ENCODE results near the gene SLC7A4.
"Not testable (repeated sequence)": the region's sequence is repeated elsewhere in the genome, so short reads cannot be mapped to it uniquely, and the experiment has no call there.

Gene SLC7A4

GRCh38 chr22:21042978-21043859, 10.9 kb upstream of the SLC7A4 start:
- DNase-seq: no peak

- no peak for DNase-seq
Measured at GRCh38 chr22:21041937-21042336, 9.6 kb upstream of the SLC7A4 start.

GRCh38 chr22:21039158-21039557, 6.8 kb upstream of the SLC7A4 start:
- not testable (repeated sequence) for DNase-seq

GRCh38 chr22:21038405-21038804, 6.0 kb upstream of the SLC7A4 start:
- no peak for DNase-seq

GRCh38 chr22:21034989-21035388, 2.6 kb upstream of the SLC7A4 start:
- DNase-seq: no peak

- DNase-seq: no peak
Measured at GRCh38 chr22:21033895-21034294, 1.5 kb upstream of the SLC7A4 start.

- no peak for DNase-seq
Measured at GRCh38 chr22:21032868-21033688, 717 bp upstream of the SLC7A4 start.

GRCh38 chr22:21031545-21032036, 770 bp downstream of the SLC7A4 start:
- DNase-seq: no peak

- DNase-seq: no peak
Measured at GRCh38 chr22:21030621-21031544, 1.5 kb downstream of the SLC7A4 start.

GRCh38 chr22:21030032-21030431, 2.3 kb downstream of the SLC7A4 start:
- no peak for DNase-seq

GRCh38 chr22:21029486-21030025, 2.8 kb downstream of the SLC7A4 start:
- DNase-seq: no peak

- no peak for DNase-seq
Measured at GRCh38 chr22:21028277-21029251, 3.8 kb downstream of the SLC7A4 start.

- peak; percentile 67 for DNase-seq
Measured at GRCh38 chr22:21026783-21027692, 5.3 kb downstream of the SLC7A4 start.

- DNase-seq: no peak
Measured at GRCh38 chr22:21025763-21026755, 6.3 kb downstream of the SLC7A4 start.

- no peak for DNase-seq
Measured at GRCh38 chr22:21025266-21025665, 7.1 kb downstream of the SLC7A4 start.

GRCh38 chr22:21022955-21023614, 9.3 kb downstream of the SLC7A4 start:
- no peak for DNase-seq

- no peak for DNase-seq
Measured at GRCh38 chr22:21022507-21022906, 9.9 kb downstream of the SLC7A4 start.

- DNase-seq: peak; percentile 27
Measured at GRCh38 chr22:21020802-21021429, 11.4 kb downstream of the SLC7A4 start.

Data from NCI-H1092 treated with DMSO at 0.1 percent for 48 hours (cell line).